ENCODE results near the gene CYP2A7. TPM values are rescaled to one million over a fixed set of nuclear protein-coding genes. Genes with fewer than 3 reads are reported as not detected.
"Not testable (repeated sequence)": the region's sequence is repeated elsewhere in the genome, so short reads cannot be mapped to it uniquely, and the experiment has no call there.

CYP2A7 gene
- total RNA-seq (under 1 TPM in 1 of 2 donors, not detected in 1; 0.10 TPM), polyA plus RNA-seq (ENCODE audit: insufficient read length in 2 of 2) (1 to 10 TPM in 1 of 2 donors, under 1 TPM in 1; 0.78 to 1.4 TPM)
- long read RNA-seq, donor 1, result 0 reads
- long read RNA-seq, donor 2, result 0 reads
- long read RNA-seq, donor 3, result 0 reads
- long read RNA-seq, donor 4, result 0 reads

GRCh38 chr19:40882062-40882461, at the start of gene CYP2A7:
Gene CYP2A7 (minus strand): TSS chr19:40882231. CDS start chr19:40882210, 21 bp downstream.
- H3K27ac ChIP-seq (ENCODE audit: low read depth, low read length); H3K9me3 ChIP-seq (ENCODE audit: control insufficient read depth, insufficient read depth, low read length); H3K4me1 ChIP-seq (ENCODE audit: control insufficient read depth, insufficient read depth, low read length); H3K4me3 ChIP-seq (ENCODE audit: low read depth, low read length); H3K36me3 ChIP-seq (ENCODE audit: control insufficient read depth, insufficient read depth, low read length); DNase-seq (ENCODE audit: low read depth in 4 of 6, low spot score in 6 of 6); H3K27me3 ChIP-seq (ENCODE audit: control insufficient read depth, insufficient read depth, low read length): not testable (repeated sequence)
- WGBS (ENCODE audit: insufficient coverage), result 95% methylated on average over 2 of the region's 3 CpGs

GRCh38 chr19:40930799-40931198, 48.8 kb upstream of the CYP2A7 start:
- not testable (repeated sequence) for H3K4me3 ChIP-seq (ENCODE audit: low read depth, low read length); H3K36me3 ChIP-seq (ENCODE audit: control insufficient read depth, insufficient read depth, low read length); H3K27me3 ChIP-seq (ENCODE audit: control insufficient read depth, insufficient read depth, low read length); H3K9me3 ChIP-seq (ENCODE audit: control insufficient read depth, insufficient read depth, low read length); DNase-seq (ENCODE audit: low read depth in 4 of 6, low spot score in 6 of 6); H3K27ac ChIP-seq (ENCODE audit: low read depth, low read length); H3K4me1 ChIP-seq (ENCODE audit: control insufficient read depth, insufficient read depth, low read length)
- WGBS (ENCODE audit: insufficient coverage), result 100% methylated on average over 1 of the region's 2 CpGs

- DNase-seq (ENCODE audit: low read depth in 4 of 6, low spot score in 6 of 6); H3K36me3 ChIP-seq (ENCODE audit: control insufficient read depth, insufficient read depth, low read length); H3K4me1 ChIP-seq (ENCODE audit: control insufficient read depth, insufficient read depth, low read length); H3K9me3 ChIP-seq (ENCODE audit: control insufficient read depth, insufficient read depth, low read length); H3K27ac ChIP-seq (ENCODE audit: low read depth, low read length); H3K27me3 ChIP-seq (ENCODE audit: control insufficient read depth, insufficient read depth, low read length); H3K4me3 ChIP-seq (ENCODE audit: low read depth, low read length): not testable (repeated sequence)
- WGBS (ENCODE audit: insufficient coverage), result no CpG with 5 or more reads among the region's 3 CpGs
Measured at GRCh38 chr19:40929942-40930341, 47.9 kb upstream of the CYP2A7 start.

GRCh38 chr19:40928850-40929249, 46.8 kb upstream of the CYP2A7 start:
- Histone ChIP-seq H3K27ac (ENCODE audit: low read depth, low read length) (no peak overlapping the region), H3K9me3 (ENCODE audit: control insufficient read depth, insufficient read depth, low read length) (no peaks in the 10 kb centered on the region), H3K4me1 (ENCODE audit: control insufficient read depth, insufficient read depth, low read length) (no peaks in the 10 kb centered on the region), H3K36me3 (ENCODE audit: control insufficient read depth, insufficient read depth, low read length) (no peaks in the 10 kb centered on the region), H3K4me3 (ENCODE audit: low read depth, low read length) (no peak overlapping the region), H3K27me3 (ENCODE audit: control insufficient read depth, insufficient read depth, low read length) (no peaks in the 10 kb centered on the region)
- no peak for DNase-seq (ENCODE audit: low read depth in 4 of 6, low spot score in 6 of 6)
- no CpG with 5 or more reads among the region's 1 CpG for WGBS (ENCODE audit: insufficient coverage)

- WGBS (ENCODE audit: insufficient coverage), result 100% methylated on average over 1 of the region's 3 CpGs
- Histone ChIP-seq H3K36me3 (ENCODE audit: control insufficient read depth, insufficient read depth, low read length) (no peaks in the 10 kb centered on the region), H3K9me3 (ENCODE audit: control insufficient read depth, insufficient read depth, low read length) (no peaks in the 10 kb centered on the region), H3K4me3 (ENCODE audit: low read depth, low read length) (no peak overlapping the region), H3K27ac (ENCODE audit: low read depth, low read length) (no peak overlapping the region), H3K27me3 (ENCODE audit: control insufficient read depth, insufficient read depth, low read length) (no peaks in the 10 kb centered on the region), H3K4me1 (ENCODE audit: control insufficient read depth, insufficient read depth, low read length) (no peaks in the 10 kb centered on the region)
- no peak for DNase-seq (ENCODE audit: low read depth in 4 of 6, low spot score in 6 of 6)
Measured at GRCh38 chr19:40927567-40927966, 45.5 kb upstream of the CYP2A7 start.

GRCh38 chr19:40926276-40926675, 44.2 kb upstream of the CYP2A7 start:
- no CpG with 5 or more reads among the region's 1 CpG for WGBS (ENCODE audit: insufficient coverage)
- not testable (repeated sequence) for H3K27ac ChIP-seq (ENCODE audit: low read depth, low read length); H3K4me3 ChIP-seq (ENCODE audit: low read depth, low read length); H3K27me3 ChIP-seq (ENCODE audit: control insufficient read depth, insufficient read depth, low read length); H3K4me1 ChIP-seq (ENCODE audit: control insufficient read depth, insufficient read depth, low read length); DNase-seq (ENCODE audit: low read depth in 4 of 6, low spot score in 6 of 6); H3K36me3 ChIP-seq (ENCODE audit: control insufficient read depth, insufficient read depth, low read length); H3K9me3 ChIP-seq (ENCODE audit: control insufficient read depth, insufficient read depth, low read length)

- Histone ChIP-seq H3K4me1 (ENCODE audit: control insufficient read depth, insufficient read depth, low read length) (no peaks in the 10 kb centered on the region), H3K9me3 (ENCODE audit: control insufficient read depth, insufficient read depth, low read length) (no peaks in the 10 kb centered on the region), H3K36me3 (ENCODE audit: control insufficient read depth, insufficient read depth, low read length) (no peaks in the 10 kb centered on the region), H3K4me3 (ENCODE audit: low read depth, low read length) (no peak overlapping the region), H3K27me3 (ENCODE audit: control insufficient read depth, insufficient read depth, low read length) (no peaks in the 10 kb centered on the region), H3K27ac (ENCODE audit: low read depth, low read length) (no peak overlapping the region)
- WGBS (ENCODE audit: insufficient coverage), result 92% methylated on average over 4 of the region's 7 CpGs
- no peak for DNase-seq (ENCODE audit: low read depth in 4 of 6, low spot score in 6 of 6)
Measured at GRCh38 chr19:40923934-40924391, 41.9 kb upstream of the CYP2A7 start.

- H3K27me3 ChIP-seq (ENCODE audit: control insufficient read depth, insufficient read depth, low read length); H3K27ac ChIP-seq (ENCODE audit: low read depth, low read length); H3K9me3 ChIP-seq (ENCODE audit: control insufficient read depth, insufficient read depth, low read length); H3K4me3 ChIP-seq (ENCODE audit: low read depth, low read length); H3K4me1 ChIP-seq (ENCODE audit: control insufficient read depth, insufficient read depth, low read length); H3K36me3 ChIP-seq (ENCODE audit: control insufficient read depth, insufficient read depth, low read length): not testable (repeated sequence)
- WGBS (ENCODE audit: insufficient coverage), result 80% methylated on average over 1 of the region's 11 CpGs
- peak in 1 of 6 donors; percentile 5 for DNase-seq (ENCODE audit: low read depth in 4 of 6, low spot score in 6 of 6)
Measured at GRCh38 chr19:40922237-40923160, 40.5 kb upstream of the CYP2A7 start.

- WGBS (ENCODE audit: insufficient coverage), result 69% methylated on average over 9 of the region's 9 CpGs
- Histone ChIP-seq H3K27ac (ENCODE audit: low read depth, low read length) (no peak overlapping the region), H3K4me1 (ENCODE audit: control insufficient read depth, insufficient read depth, low read length) (no peaks in the 10 kb centered on the region), H3K4me3 (ENCODE audit: low read depth, low read length) (no peak overlapping the region), H3K27me3 (ENCODE audit: control insufficient read depth, insufficient read depth, low read length) (no peaks in the 10 kb centered on the region), H3K36me3 (ENCODE audit: control insufficient read depth, insufficient read depth, low read length) (no peaks in the 10 kb centered on the region), H3K9me3 (ENCODE audit: control insufficient read depth, insufficient read depth, low read length) (no peaks in the 10 kb centered on the region)
- DNase-seq (ENCODE audit: low read depth in 4 of 6, low spot score in 6 of 6), result peak in 1 of 6 donors; percentile 12
Measured at GRCh38 chr19:40921005-40921897, 39.2 kb upstream of the CYP2A7 start.
